Measurements from ENCODE around the gene ADTRP.
"Not testable (repeated sequence)": the region's sequence is repeated elsewhere in the genome, so short reads cannot be mapped to it uniquely, and the experiment has no call there.

Gene ADTRP

DNA sequence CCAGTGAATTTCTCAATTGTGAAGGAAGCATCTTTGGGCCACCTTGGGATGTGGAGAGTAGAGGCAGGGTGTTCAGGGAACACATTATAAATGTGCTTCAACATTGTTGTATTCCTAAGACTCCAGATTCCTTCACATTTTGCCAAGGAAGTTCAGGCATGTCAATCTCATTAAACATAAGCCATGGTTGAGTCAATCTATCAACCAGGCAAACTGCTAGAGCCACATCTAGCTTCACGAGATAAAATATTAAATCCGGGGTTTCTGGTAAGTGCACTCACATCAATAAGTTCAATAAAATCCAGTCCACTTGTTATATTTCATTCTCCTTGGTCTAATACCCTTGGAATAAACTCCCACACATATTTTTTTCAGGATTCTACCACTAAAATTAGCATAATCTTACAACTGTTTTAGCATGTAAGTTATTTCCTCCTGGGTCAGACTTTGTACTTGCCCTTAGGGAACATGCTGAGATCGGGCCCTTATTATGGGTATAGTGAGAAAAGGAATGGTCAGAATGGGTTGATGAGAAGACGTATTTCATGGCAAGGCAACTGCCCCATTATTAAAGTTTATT, 93.6 kb downstream of the ADTRP start:
- Histone ChIP-seq H3K9ac (no peak overlapping the region), H4K20me1 (no peaks in the 10 kb centered on the region), H3K4me3 (no peak overlapping the region), H3K27ac (no peak overlapping the region), H3K27me3 (no peaks in the 10 kb centered on the region), H3K4me2 (no peak overlapping the region), H3K4me1 (no peaks in the 10 kb centered on the region; a peak in 1 of 20 replicates), H3K36me3 (no peaks in the 10 kb centered on the region), H3K9me3 (replicated peaks in 1 of 11) (peaks cover 15 to 46% (median 33%) of the 10 kb centered on the region in 11 experiments)
- no peak for TF ChIP-seq Cebpa-rat (IDR thresholded peaks at IDR 0.05)

DNA sequence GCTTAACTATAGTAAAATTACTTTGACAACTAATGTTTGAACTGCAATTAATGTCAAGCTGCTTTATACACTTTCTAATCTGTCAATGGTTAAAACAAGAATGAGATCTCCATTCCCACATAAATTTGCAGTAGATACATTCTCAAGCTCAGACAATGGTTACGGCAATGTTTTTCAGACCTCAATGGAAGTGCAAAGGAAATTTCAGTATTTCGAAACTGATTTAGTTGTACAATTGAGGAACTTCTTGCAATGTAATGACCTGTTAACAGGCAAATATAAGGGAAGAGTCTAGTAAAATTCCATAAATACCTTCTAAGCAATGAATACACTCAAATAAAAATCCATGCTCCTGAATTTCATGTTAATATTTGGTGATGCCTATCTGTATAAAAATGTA, 94.7 kb downstream of the ADTRP start:
- Histone ChIP-seq H3K27ac (no peak overlapping the region), H3K9me3 (replicated peaks in 1 of 11) (peaks cover 22 to 43% (median 28%) of the 10 kb centered on the region in 11 experiments), H3K4me1 (no peaks in the 10 kb centered on the region; a peak in 1 of 20 replicates), H3K36me3 (no peaks in the 10 kb centered on the region), H3K4me3 (no peak overlapping the region), H4K20me1 (no peaks in the 10 kb centered on the region), H3K9ac (no peak overlapping the region), H3K4me2 (no peak overlapping the region), H3K27me3 (no peaks in the 10 kb centered on the region)
- TF ChIP-seq Cebpa-rat (IDR thresholded peaks at IDR 0.05), result no peak

DNA sequence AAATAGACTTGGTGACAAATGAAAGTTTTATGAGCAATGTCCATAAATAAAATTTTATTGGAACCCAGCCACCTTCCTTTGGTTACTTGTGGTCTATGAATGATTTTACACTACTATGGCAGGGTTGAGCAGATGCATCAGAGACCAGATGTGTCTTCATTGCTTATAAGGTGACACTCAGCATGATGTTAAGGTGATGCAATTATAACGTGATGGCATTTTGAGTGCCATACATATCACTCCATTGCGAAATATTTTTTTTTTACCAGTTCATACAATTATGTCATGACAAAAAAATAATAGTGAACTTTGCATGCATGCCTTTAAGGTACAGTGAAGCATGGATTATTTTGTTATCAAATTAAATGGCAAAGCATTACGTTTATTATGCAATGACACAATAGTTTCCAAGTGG, 96.0 kb downstream of the ADTRP start:
- H3K4me2 ChIP-seq, result no peak overlapping the region
- no peaks in the 10 kb centered on the region for H3K36me3 ChIP-seq
- H3K9ac ChIP-seq, result no peak overlapping the region
- peaks cover 22 to 43% (median 28%) of the 10 kb centered on the region in 11 experiments for H3K9me3 ChIP-seq (replicated peaks in 1 of 11)
- peak in 3 of 11 experiments; percentile 27 to 61 (median 36); a peak in 3 of 22 replicates for TF ChIP-seq Cebpa-rat (IDR thresholded peaks at IDR 0.05)
- H4K20me1 ChIP-seq, result no peaks in the 10 kb centered on the region
- no peaks in the 10 kb centered on the region; a peak in 1 of 20 replicates for H3K4me1 ChIP-seq
- H3K4me3 ChIP-seq, result no peak overlapping the region
- no peak overlapping the region for H3K27ac ChIP-seq
- H3K27me3 ChIP-seq, result no peaks in the 10 kb centered on the region

DNA sequence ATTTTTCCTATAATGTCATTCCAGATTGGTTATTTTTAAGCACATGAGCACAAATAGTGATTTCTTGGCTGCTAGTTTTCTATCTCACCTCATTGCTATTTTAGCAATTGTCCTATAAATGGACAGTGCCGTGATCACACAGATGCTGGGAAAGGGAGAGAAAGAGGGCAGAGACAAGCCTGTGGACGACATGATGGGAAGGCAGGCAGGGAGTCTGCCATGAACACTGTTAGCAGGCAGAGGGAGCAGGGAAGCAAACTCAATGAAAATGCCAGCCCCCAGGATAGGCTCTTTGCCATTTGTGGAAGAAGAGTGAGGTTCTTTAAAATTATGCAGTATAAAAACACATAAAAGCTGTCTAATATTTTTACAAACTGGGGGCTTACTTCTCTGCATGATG, 96.8 kb downstream of the ADTRP start:
- TF ChIP-seq Cebpa-rat (IDR thresholded peaks at IDR 0.05), result no peak
- H3K4me1 ChIP-seq, result no peaks in the 10 kb centered on the region; a peak in 1 of 20 replicates
- H3K4me2 ChIP-seq, result no peak overlapping the region
- H3K36me3 ChIP-seq, result no peaks in the 10 kb centered on the region
- no peak overlapping the region for H3K27ac ChIP-seq
- H3K27me3 ChIP-seq, result no peaks in the 10 kb centered on the region
- H4K20me1 ChIP-seq, result no peaks in the 10 kb centered on the region
- H3K9ac ChIP-seq, result no peak overlapping the region
- H3K9me3 ChIP-seq (replicated peaks in 1 of 11), result peaks cover 22 to 43% (median 28%) of the 10 kb centered on the region in 11 experiments
- no peak overlapping the region for H3K4me3 ChIP-seq

DNA sequence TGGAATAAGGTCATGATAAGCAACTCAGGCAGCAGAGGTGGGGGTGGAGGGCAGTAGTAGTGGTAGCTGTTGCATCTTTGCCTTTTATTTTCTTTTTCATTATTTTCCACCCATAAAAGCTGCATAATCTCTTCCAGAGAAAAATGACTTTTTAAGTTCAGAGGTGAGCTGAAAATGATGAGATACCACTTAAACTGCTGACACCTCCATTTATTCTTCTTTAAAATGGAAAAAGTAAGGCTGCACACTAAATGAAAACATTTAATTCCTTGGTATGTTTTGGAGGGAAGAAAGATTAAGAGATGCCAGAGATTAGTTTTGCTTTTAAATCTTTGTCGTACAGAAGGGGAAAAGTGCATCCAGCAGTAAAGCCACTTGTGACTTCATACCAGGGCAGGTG, 97.2 kb downstream of the ADTRP start:
- TF ChIP-seq Cebpa-rat (IDR thresholded peaks at IDR 0.05), result no peak
- Histone ChIP-seq H3K9me3 (replicated peaks in 1 of 11) (peaks cover 22 to 43% (median 28%) of the 10 kb centered on the region in 11 experiments), H4K20me1 (no peaks in the 10 kb centered on the region), H3K9ac (no peak overlapping the region), H3K4me3 (no peak overlapping the region), H3K4me2 (no peak overlapping the region), H3K27me3 (no peaks in the 10 kb centered on the region), H3K27ac (no peak overlapping the region), H3K4me1 (no peaks in the 10 kb centered on the region; a peak in 1 of 20 replicates), H3K36me3 (no peaks in the 10 kb centered on the region)

DNA sequence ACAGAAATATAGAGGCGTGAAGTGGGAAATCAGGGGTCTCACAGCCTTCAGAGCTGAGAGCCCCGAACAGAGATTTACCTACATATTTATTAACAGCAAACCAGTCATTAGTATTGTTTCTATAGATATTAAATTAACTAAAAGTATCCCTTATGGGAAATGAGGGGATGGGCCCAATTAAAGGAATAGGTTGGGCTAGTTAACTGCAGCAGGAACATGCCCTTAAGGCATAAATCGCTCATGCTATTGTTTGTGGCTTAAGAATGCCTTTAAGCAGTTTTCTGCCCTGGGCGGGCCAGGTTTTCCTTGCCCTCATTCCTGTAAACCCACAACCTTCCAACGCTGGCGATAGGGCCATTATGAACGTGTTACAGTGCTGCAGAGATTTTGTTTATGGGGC, 98.1 kb downstream of the ADTRP start:
- not testable (repeated sequence) for H3K4me1 ChIP-seq, H3K36me3 ChIP-seq

DNA sequence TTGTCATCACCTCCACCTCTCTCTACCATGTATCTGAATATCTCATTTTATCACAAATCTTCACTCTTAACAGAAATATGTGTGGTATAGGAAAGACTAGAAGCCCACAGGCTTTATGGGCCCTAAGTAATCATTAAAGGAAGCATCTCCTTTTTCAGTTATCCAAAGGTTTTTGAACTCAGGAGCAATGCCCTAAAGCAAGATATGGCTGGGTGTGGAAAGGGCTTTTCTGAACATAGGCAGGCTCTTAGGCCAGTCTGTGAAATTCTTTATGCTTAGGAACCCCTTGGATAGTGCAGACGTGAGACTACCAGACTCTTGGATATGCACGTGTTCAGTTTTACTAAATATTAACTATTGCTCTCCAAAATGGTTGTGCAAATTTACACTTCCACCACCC, 99.5 kb downstream of the ADTRP start:
- Histone ChIP-seq H3K27me3 (no peaks in the 10 kb centered on the region), H3K4me3 (no peak overlapping the region), H3K4me1 (no peaks in the 10 kb centered on the region; a peak in 1 of 20 replicates), H3K9me3 (replicated peaks in 1 of 11) (peaks cover 22 to 43% (median 28%) of the 10 kb centered on the region in 11 experiments), H3K9ac (no peak overlapping the region), H3K36me3 (no peaks in the 10 kb centered on the region), H4K20me1 (no peaks in the 10 kb centered on the region), H3K27ac (no peak overlapping the region), H3K4me2 (no peak overlapping the region)
- no peak for TF ChIP-seq Cebpa-rat (IDR thresholded peaks at IDR 0.05)

More for the DNA sequence above, 98.1 kb downstream of the ADTRP start:
- not testable (repeated sequence) for H3K9ac ChIP-seq, H3K27me3 ChIP-seq, H3K27ac ChIP-seq, H3K4me3 ChIP-seq, H3K4me2 ChIP-seq, H4K20me1 ChIP-seq
- peaks cover 22 to 43% (median 28%) of the 10 kb centered on the region in 11 experiments for H3K9me3 ChIP-seq (replicated peaks in 1 of 11)

DNA sequence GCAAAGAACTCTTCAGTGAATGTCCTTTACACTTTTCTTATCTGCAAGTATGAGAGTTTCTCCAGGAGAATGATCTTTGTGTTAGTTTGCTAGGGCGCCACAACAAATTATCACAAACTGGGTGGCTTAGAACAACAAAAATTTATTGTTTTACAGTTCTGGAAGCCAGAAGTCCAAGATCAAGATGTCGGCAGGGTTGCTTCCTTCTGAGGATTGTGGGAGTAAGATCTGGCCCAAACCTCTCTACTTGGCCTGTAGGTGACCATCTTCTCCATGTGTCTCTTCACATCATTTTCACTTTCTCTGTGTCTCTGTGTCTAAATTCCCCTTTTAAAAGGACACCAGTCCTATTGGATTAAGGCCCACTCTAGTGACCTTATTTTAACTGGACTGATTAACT, 103.0 kb downstream of the ADTRP start:
- H3K4me3 ChIP-seq, result no peak overlapping the region
- H3K9ac ChIP-seq, result no peak overlapping the region
- H4K20me1 ChIP-seq, result no peaks in the 10 kb centered on the region
- no peak for TF ChIP-seq Cebpa-rat (IDR thresholded peaks at IDR 0.05)
- no peaks in the 10 kb centered on the region for H3K36me3 ChIP-seq
- H3K27me3 ChIP-seq, result no peaks in the 10 kb centered on the region
- no peak overlapping the region for H3K4me2 ChIP-seq
- no peak overlapping the region for H3K27ac ChIP-seq
- no peaks in the 10 kb centered on the region for H3K4me1 ChIP-seq
- peaks cover 9 to 23% (median 15%) of the 10 kb centered on the region in 11 experiments for H3K9me3 ChIP-seq (replicated peaks in 1 of 11)

DNA sequence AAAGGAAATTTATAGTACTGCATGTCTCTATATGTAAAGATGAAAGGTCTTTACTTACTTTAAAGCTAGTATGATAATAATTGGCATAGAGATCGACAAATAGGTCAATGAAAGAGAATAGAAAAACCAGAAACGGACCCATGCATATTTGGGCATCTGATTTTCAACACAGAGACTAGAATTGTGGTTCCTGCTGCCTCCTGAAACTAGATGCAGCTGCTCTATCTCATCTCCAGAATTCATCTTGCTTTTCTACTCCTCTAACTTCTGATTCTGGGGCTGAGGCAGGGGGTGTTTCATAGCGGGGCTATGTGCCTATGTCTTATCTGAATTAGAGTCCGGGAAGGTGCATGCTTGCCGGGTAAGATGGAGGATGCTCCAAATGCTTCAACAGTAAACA, 105.9 kb downstream of the ADTRP start:
- Histone ChIP-seq H3K27ac (no peak overlapping the region), H3K9ac (no peak overlapping the region), H3K4me2 (no peak overlapping the region), H4K20me1 (no peaks in the 10 kb centered on the region), H3K4me1 (no peaks in the 10 kb centered on the region), H3K36me3 (no peaks in the 10 kb centered on the region), H3K9me3 (replicated peaks in 1 of 11) (peaks cover 0 to 11% (median 5%) of the 10 kb centered on the region in 11 experiments; a peak in 7 of 22 replicates), H3K4me3 (no peak overlapping the region), H3K27me3 (no peaks in the 10 kb centered on the region)
- TF ChIP-seq Cebpa-rat (IDR thresholded peaks at IDR 0.05), result no peak

DNA sequence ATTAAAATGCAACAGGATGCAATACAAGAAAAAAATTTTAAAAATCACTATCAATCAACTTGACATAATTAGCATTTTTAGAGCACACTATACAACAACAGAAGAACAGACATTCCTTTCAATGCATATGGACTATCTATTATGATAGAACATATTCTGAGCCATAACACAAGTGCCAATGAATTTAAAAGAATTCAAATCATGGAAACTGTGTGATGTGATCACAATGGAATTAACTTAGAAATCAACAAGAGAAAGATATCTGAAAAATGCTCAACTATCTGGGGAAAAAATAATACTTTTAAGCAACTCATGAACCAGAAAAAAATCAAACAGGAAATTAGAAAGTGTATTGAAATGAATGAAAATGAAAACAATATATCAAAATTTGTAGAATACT, 106.3 kb downstream of the ADTRP start:
- H3K9ac ChIP-seq, result no peak overlapping the region

More for the DNA sequence above, 106.3 kb downstream of the ADTRP start:
- no peaks in the 10 kb centered on the region for H3K27me3 ChIP-seq
- H3K9me3 ChIP-seq (replicated peaks in 1 of 11), result peaks cover 0 to 11% (median 5%) of the 10 kb centered on the region in 11 experiments; a peak in 7 of 22 replicates
- no peaks in the 10 kb centered on the region for H3K4me1 ChIP-seq
- H3K36me3 ChIP-seq, result no peaks in the 10 kb centered on the region
- TF ChIP-seq Cebpa-rat (IDR thresholded peaks at IDR 0.05), result no peak
- H3K4me2 ChIP-seq, result no peak overlapping the region
- no peak overlapping the region for H3K4me3 ChIP-seq
- no peaks in the 10 kb centered on the region for H4K20me1 ChIP-seq
- H3K27ac ChIP-seq, result no peak overlapping the region
